Upper lobe of left lung (tissue), 6 donors: Measurements from ENCODE around the gene ANXA6. TPM values are rescaled to one million over a fixed set of nuclear protein-coding genes. Genes with fewer than 3 reads are reported as not detected.

ENCODE experiments used
- ATAC-seq, 2 donors: fragments of 200-7000 bp; cut with Tn5 transposase; one replicate each; pipeline ENCODE4 v1.9.1; 2022; ENCODE audit warnings: mild to moderate bottlenecking in 2 of 2, moderate library complexity in 2 of 2; ENCODE audit not compliant: low FRiP score in 2 of 2
- DNase-seq, 2 donors: peaks; one replicate each; pipeline ENCODE4 v3.0.0-alpha.2; 2019 to 2020
- H3K27ac ChIP-seq, 4 donors: fragments of 200-600 bp; sonication (generic); one replicate each; pipeline ENCODE4 v1.5.1; 2016 to 2019
- H3K27me3 ChIP-seq, 4 donors: fragments of 200-600 bp; sonication (generic); one replicate each; pipeline ENCODE4 v1.5.1; 2017 to 2019
- H3K36me3 ChIP-seq, 4 donors: fragments of 200-600 bp; sonication (generic); one replicate each; pipeline ENCODE4 v1.5.1; 2016 to 2019
- H3K4me1 ChIP-seq, 4 donors: fragments of 200-600 bp; sonication (generic); one replicate each; pipeline ENCODE4 v1.5.1; 2018 to 2019
- H3K4me3 ChIP-seq, 4 donors: fragments of 200-600 bp; sonication (generic); one replicate each; pipeline ENCODE4 v1.5.1; 2017 to 2019; ENCODE audit warnings: mild to moderate bottlenecking in 2 of 4, moderate library complexity in 1 of 4
- H3K9me3 ChIP-seq, 4 donors: fragments of 200-600 bp; sonication (generic); one replicate each; pipeline ENCODE4 v1.5.1; 2018 to 2019
- CTCF ChIP-seq, 6 experiments: fragments of 450-650 bp in 4 of 6; fragments of 200-600 bp in 2 of 6; sonication (generic) in 2 of 6; IDR thresholded peaks; one replicate each; pipeline ENCODE4 v1.5.1; 2016 to 2019; ENCODE audit warnings: antibody characterized with exemption in 6 of 6
- EP300 ChIP-seq, 4 donors: sonication (generic); formaldehyde crosslinking; IDR thresholded peaks; one replicate each; pipeline ENCODE4 v1.5.1; 2017; ENCODE audit warnings: antibody characterized with exemption in 4 of 4, control low read depth in 2 of 4
- POLR2A ChIP-seq, 4 donors: fragments of 450-650 bp; IDR thresholded peaks; one replicate each; pipeline ENCODE4 v1.5.1; 2016 to 2017; ENCODE audit warnings: antibody characterized with exemption in 4 of 4, mild to moderate bottlenecking in 2 of 4
- POLR2AphosphoS5 ChIP-seq, 2 donors: sonication (generic); formaldehyde crosslinking; IDR thresholded peaks; one replicate each; pipeline ENCODE4 v1.5.1; 2017; ENCODE audit warnings: antibody characterized with exemption in 2 of 2
- WGBS, 2 donors: methylation state at CpG; one replicate each; pipeline ENCODE4 v1.1.5; 2017 to 2018; 5-methylcytosine and 5-hydroxymethylcytosine counted together
- total RNA-seq, 6 donors: library from RNA; depleted of rRNA in 4 of 6; stranded (reverse); fragments of >200 nt in 4 of 6; gene quantifications; one replicate each; pipeline versions ENCODE4 v1.1.0 to v1.2.1, GENCODE V29; 2016 to 2021
- donor health status: DM: no; HTN: no; CAD: no; lungs with moderate emphysema.
- donor health status: DM: no; HTN: yes; CAD: no; lungs with severe emphysema.

ANXA6 gene
- total RNA-seq, 6 donors from 2014 or later, result 68.5 to 176 (median 84.5) TPM

- ATAC-seq, result no peak
- Histone ChIP-seq H3K27ac (no peak overlapping the region), H3K27me3 (no peaks in the 10 kb centered on the region), H3K4me3 (no peak overlapping the region), H3K9me3 (no peaks in the 10 kb centered on the region), H3K4me1 (peaks cover 42 to 53% (median 50%) of the 10 kb centered on the region in 4 donors), H3K36me3 (peaks cover 0 to 38% (median 6%) of the 10 kb centered on the region in 4 donors)
- WGBS, 2 donors, result 57 to 78% methylated on average over 7 of the region's 7 CpGs
- TF ChIP-seq CTCF (IDR thresholded peaks at IDR 0.05) (no peak), POLR2AphosphoS5 (IDR thresholded peaks at IDR 0.05) (no peak), POLR2A (IDR thresholded peaks at IDR 0.05) (no peak), EP300 (IDR thresholded peaks at IDR 0.05) (no peak)
- no peak for DNase-seq
Measured at GRCh38 chr5:151148583-151148982, 9.0 kb downstream of the ANXA6 start.

- no peak overlapping the region for H3K27ac ChIP-seq
- H3K4me3 ChIP-seq, result no peak overlapping the region
- TF ChIP-seq POLR2A (IDR thresholded peaks at IDR 0.05), result no peak
- no peak for TF ChIP-seq CTCF (IDR thresholded peaks at IDR 0.05)
- TF ChIP-seq POLR2AphosphoS5 (IDR thresholded peaks at IDR 0.05), result no peak
- no peak for TF ChIP-seq EP300 (IDR thresholded peaks at IDR 0.05)
- 97 to 100% methylated on average over 4 of the region's 4 CpGs for WGBS, 2 donors
- H3K27me3 ChIP-seq, result no peaks in the 10 kb centered on the region
- no peak for ATAC-seq
- DNase-seq, result no peak
- no peaks in the 10 kb centered on the region for H3K9me3 ChIP-seq
- H3K36me3 ChIP-seq, result peaks cover 0 to 37% (median 6%) of the 10 kb centered on the region in 4 donors
- H3K4me1 ChIP-seq, result peaks cover 38 to 45% (median 41%) of the 10 kb centered on the region in 4 donors
Measured at GRCh38 chr5:151147033-151147432, 10.5 kb downstream of the ANXA6 start.

DNA sequence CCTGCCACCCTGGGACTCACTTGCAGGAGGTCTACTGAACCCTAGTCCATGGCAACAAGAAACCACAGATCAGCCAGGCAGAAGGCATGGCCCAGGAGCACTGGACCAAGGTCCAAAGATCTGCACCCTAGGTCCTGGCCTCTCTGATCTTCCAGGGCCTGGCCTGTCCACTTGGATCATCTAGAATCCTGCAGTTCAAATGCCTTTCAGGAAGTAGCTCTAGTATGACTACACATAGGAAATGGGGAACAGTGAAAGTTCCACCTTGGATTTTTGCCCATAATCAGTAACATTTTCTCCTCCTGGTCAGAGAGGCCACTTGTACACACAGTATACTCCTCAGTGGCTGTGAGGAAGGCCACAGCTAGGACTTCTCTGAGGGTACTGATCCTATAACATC, 11.5 kb downstream of the ANXA6 start:
- Histone ChIP-seq H3K27ac (no peak overlapping the region), H3K4me3 (no peak overlapping the region), H3K4me1 (peaks cover 28 to 40% (median 33%) of the 10 kb centered on the region in 4 donors), H3K27me3 (no peaks in the 10 kb centered on the region), H3K36me3 (peaks cover 0 to 37% (median 6%) of the 10 kb centered on the region in 4 donors), H3K9me3 (no peaks in the 10 kb centered on the region)
- ATAC-seq, result no peak
- DNase-seq, result no peak
- TF ChIP-seq CTCF (IDR thresholded peaks at IDR 0.05), result no peak
- no peak for TF ChIP-seq POLR2AphosphoS5 (IDR thresholded peaks at IDR 0.05)
- no peak for TF ChIP-seq POLR2A (IDR thresholded peaks at IDR 0.05)
- no peak for TF ChIP-seq EP300 (IDR thresholded peaks at IDR 0.05)

- H3K27me3 ChIP-seq, result no peaks in the 10 kb centered on the region
- no peak for TF ChIP-seq CTCF (IDR thresholded peaks at IDR 0.05)
- H3K4me1 ChIP-seq, result peaks cover 18 to 28% (median 21%) of the 10 kb centered on the region in 4 donors
- ATAC-seq (no peak), DNase-seq (no peak)
- no peaks in the 10 kb centered on the region for H3K9me3 ChIP-seq
- H3K36me3 ChIP-seq, result peaks cover 0 to 42% (median 7%) of the 10 kb centered on the region in 4 donors
- 79 to 95% methylated on average over 3 to 7 of the region's 7 CpGs for WGBS, 2 donors
- H3K27ac ChIP-seq, result no peak overlapping the region
- H3K4me3 ChIP-seq, result no peak overlapping the region
Measured at GRCh38 chr5:151144922-151145321, 12.7 kb downstream of the ANXA6 start.

GRCh38 chr5:151144275-151144674, 13.3 kb downstream of the ANXA6 start:
- Histone ChIP-seq H3K36me3 (peaks cover 0 to 48% (median 12%) of the 10 kb centered on the region in 4 donors), H3K27ac (no peak overlapping the region), H3K27me3 (no peaks in the 10 kb centered on the region), H3K9me3 (no peaks in the 10 kb centered on the region), H3K4me1 (peaks cover 12 to 23% (median 18%) of the 10 kb centered on the region in 4 donors), H3K4me3 (no peak overlapping the region)
- no peak for DNase-seq
- WGBS, 2 donors, result 83 to 85% methylated on average over 6 of the region's 6 CpGs
- ATAC-seq, result no peak
- TF ChIP-seq EP300 (IDR thresholded peaks at IDR 0.05) (no peak), POLR2AphosphoS5 (IDR thresholded peaks at IDR 0.05) (no peak), CTCF (IDR thresholded peaks at IDR 0.05) (no peak), POLR2A (IDR thresholded peaks at IDR 0.05) (no peak)
